ENCODE results near the gene CCR1. TPM values are rescaled to one million over a fixed set of nuclear protein-coding genes. Genes with fewer than 3 reads are reported as not detected.

Gene CCR1
- total RNA-seq, 3 donors from 2014 or later = 4.3 to 15.0 (median 9.2) TPM

- no peaks in the 10 kb centered on the region for H3K9me3 ChIP-seq
- intact Hi-C loops (cut with DNase I; ENCODE audit: low total_unique reads) = no loop called here
- H3K4me1 ChIP-seq = no peaks in the 10 kb centered on the region
- TF ChIP-seq POLR2AphosphoS5 (IDR thresholded peaks at IDR 0.05) = no peak
- no peak for TF ChIP-seq POLR2A (IDR thresholded peaks at IDR 0.05)
- TF ChIP-seq CTCF (IDR thresholded peaks at IDR 0.05) = no peak
- DNase-seq (ENCODE audit: low spot score in 2 of 2) = no peak
- no peaks in the 10 kb centered on the region for H3K36me3 ChIP-seq
- H3K27me3 ChIP-seq = no peaks in the 10 kb centered on the region
- H3K4me3 ChIP-seq = no peak overlapping the region
- no peak overlapping the region for H3K27ac ChIP-seq
Measured at GRCh38 chr3:46239952-46240351, 31.8 kb upstream of the CCR1 start.

- Histone ChIP-seq H3K27ac (no peak overlapping the region), H3K4me3 (no peak overlapping the region), H3K4me1 (no peaks in the 10 kb centered on the region), H3K36me3 (no peaks in the 10 kb centered on the region), H3K27me3 (no peaks in the 10 kb centered on the region), H3K9me3 (no peaks in the 10 kb centered on the region)
- TF ChIP-seq POLR2A (IDR thresholded peaks at IDR 0.05) (no peak), CTCF (IDR thresholded peaks at IDR 0.05) (no peak), POLR2AphosphoS5 (IDR thresholded peaks at IDR 0.05) (no peak)
- DNase-seq (ENCODE audit: low spot score in 2 of 2) = no peak
- intact Hi-C loops (cut with DNase I; ENCODE audit: low total_unique reads) = no loop called here
Measured at GRCh38 chr3:46239301-46239938, 31.3 kb upstream of the CCR1 start.

- H3K36me3 ChIP-seq = no peaks in the 10 kb centered on the region
- H3K9me3 ChIP-seq = no peaks in the 10 kb centered on the region
- TF ChIP-seq CTCF (IDR thresholded peaks at IDR 0.05) (no peak), POLR2A (IDR thresholded peaks at IDR 0.05) (no peak), POLR2AphosphoS5 (IDR thresholded peaks at IDR 0.05) (no peak)
- intact Hi-C loops (cut with DNase I; ENCODE audit: low total_unique reads) = no loop called here
- no peak for DNase-seq (ENCODE audit: low spot score in 2 of 2)
- no peaks in the 10 kb centered on the region for H3K4me1 ChIP-seq
- H3K27ac ChIP-seq = no peak overlapping the region
- peaks cover 0 to 8% of the 10 kb centered on the region in 2 donors for H3K27me3 ChIP-seq
- no peak overlapping the region for H3K4me3 ChIP-seq
Measured at GRCh38 chr3:46238386-46238785, 30.3 kb upstream of the CCR1 start.

GRCh38 chr3:46236294-46237054, 28.4 kb upstream of the CCR1 start:
- no peak overlapping the region for H3K27ac ChIP-seq
- H3K4me1 ChIP-seq = no peaks in the 10 kb centered on the region
- peaks cover 0 to 8% of the 10 kb centered on the region in 2 donors for H3K27me3 ChIP-seq
- H3K4me3 ChIP-seq = no peak overlapping the region
- intact Hi-C loops (cut with DNase I; ENCODE audit: low total_unique reads) = no loop called here
- H3K9me3 ChIP-seq = no peaks in the 10 kb centered on the region
- no peaks in the 10 kb centered on the region for H3K36me3 ChIP-seq
- DNase-seq (ENCODE audit: low spot score in 2 of 2) = no peak
- no peak for TF ChIP-seq POLR2AphosphoS5 (IDR thresholded peaks at IDR 0.05)
- TF ChIP-seq CTCF (IDR thresholded peaks at IDR 0.05) = no peak
- no peak for TF ChIP-seq POLR2A (IDR thresholded peaks at IDR 0.05)

- Histone ChIP-seq H3K27ac (no peak overlapping the region), H3K4me3 (no peak overlapping the region), H3K36me3 (no peaks in the 10 kb centered on the region), H3K4me1 (no peaks in the 10 kb centered on the region), H3K27me3 (peaks cover 0 to 8% of the 10 kb centered on the region in 2 donors), H3K9me3 (no peaks in the 10 kb centered on the region)
- DNase-seq (ENCODE audit: low spot score in 2 of 2) = no peak
- intact Hi-C loops (cut with DNase I; ENCODE audit: low total_unique reads) = no loop called here
- TF ChIP-seq CTCF (IDR thresholded peaks at IDR 0.05) (no peak), POLR2A (IDR thresholded peaks at IDR 0.05) (no peak), POLR2AphosphoS5 (IDR thresholded peaks at IDR 0.05) (no peak)
Measured at GRCh38 chr3:46235425-46235824, 27.3 kb upstream of the CCR1 start.
